Ammon's horn (tissue), 1 donor: Measurements from ENCODE around the gene FA2H.
A peak's percentile ranks its signal among the peaks of the same experiment; 100 is the strongest.
"Not testable (repeated sequence)": the region's sequence is repeated elsewhere in the genome, so short reads cannot be mapped to it uniquely, and the experiment has no call there.

Experiments used
- DNase-seq: peaks from one replicate; pipeline ENCODE4 v3.0.0-alpha.2; 2016; ENCODE audit warnings: low spot score

Gene FA2H

DNA sequence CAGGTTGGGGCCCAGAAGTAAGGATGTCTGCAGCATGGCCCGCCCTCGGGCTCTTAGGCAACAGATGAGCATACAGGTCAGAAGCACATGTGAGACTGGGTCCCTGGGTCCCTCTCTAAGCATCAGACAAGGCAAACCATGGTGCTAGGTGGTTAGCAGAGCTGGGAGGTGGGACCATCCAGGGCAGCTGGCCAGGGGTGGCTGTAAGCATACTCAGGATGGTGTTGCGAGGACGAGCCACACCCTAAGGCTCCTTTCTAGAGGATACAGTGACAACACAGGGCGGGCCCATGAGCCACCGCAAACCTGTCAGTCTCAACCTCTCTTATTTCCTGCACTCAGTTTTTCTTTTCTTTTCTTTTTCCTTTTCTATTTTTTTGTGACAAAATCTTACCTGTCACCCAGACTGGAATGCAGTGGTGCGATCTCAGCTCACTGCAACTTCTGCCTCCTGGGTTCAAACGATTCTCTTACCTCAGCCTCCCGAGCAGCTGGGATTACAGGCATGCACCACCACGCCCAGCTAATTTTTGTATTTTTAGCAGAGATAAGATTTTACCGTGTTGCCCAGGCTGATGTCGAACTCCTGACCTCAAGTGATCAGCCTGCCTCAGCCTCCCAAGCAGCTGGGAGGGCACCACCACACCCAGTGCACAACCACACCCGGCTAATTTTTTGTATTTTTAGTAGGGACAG, 3.6 kb downstream of the FA2H start:
- no peak for DNase-seq

DNA sequence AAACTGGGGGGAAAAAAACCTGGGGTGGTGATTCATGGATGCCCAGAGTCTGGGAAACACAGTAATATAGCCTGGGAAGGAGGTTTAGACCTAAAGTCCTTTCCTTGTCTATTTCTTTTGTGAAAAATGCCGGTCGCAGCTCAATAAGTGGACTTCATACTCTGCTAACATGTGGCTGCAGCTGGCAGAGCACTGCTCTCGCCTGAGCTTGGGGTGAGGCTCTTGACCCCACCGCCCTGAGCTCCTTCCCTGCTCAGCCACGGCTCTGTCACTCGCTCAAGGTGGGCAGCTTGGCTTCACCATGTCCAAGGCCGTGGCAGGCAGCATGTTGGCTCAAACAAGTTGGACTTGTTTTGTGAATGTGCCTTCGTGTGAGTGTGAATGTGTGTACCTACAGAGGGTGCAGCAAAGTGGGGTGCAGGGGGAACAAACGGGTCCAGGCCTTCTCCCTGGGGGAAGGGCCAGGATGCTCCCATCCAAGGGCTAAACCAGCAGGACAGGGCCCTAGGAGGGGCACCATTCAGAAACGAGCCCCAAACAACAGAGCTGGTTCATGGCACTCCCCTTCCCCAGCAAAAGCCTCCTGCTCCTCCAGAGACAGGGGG, 4.9 kb downstream of the FA2H start:
- no peak for DNase-seq

DNA sequence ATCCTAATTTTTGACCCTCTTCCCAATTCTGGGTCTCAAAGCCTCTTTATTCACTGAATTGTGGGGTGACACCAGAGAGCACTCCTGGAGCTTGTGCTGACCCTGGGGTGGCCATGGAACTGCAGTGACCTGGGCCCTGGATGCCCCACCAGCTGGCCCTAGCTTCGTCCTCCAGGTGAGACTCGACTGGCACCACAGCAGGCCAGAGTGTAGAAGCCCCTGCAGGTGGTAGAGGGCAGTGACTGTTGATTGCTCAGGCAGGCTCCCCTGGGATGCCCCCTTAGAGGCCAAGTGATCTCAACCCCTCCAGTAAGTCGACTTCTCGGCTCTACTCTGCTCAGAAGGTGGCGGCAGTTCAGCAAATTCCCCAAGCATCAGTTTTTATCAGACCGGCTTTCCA, 6.4 kb downstream of the FA2H start:
- no peak for DNase-seq

DNA sequence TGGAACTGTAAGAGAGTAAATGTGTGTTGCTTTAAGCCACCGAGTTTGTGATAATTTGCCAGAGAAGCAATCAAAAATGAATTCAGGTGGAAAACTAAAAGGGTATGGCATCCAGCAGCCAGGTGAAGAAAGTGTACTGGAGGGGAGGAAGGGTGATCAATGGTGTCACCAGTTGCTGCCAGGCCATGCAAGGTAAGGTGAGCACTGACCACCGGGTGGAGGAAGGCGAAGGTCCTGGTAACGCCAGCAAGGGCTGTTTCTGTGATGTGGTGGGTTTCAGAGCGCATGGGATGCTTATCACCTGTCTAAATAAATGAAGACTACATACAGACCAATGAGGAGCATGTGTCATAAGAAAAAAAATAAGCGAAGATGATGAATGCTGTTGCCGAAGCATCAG, 6.9 kb downstream of the FA2H start:
- no peak for DNase-seq

DNA sequence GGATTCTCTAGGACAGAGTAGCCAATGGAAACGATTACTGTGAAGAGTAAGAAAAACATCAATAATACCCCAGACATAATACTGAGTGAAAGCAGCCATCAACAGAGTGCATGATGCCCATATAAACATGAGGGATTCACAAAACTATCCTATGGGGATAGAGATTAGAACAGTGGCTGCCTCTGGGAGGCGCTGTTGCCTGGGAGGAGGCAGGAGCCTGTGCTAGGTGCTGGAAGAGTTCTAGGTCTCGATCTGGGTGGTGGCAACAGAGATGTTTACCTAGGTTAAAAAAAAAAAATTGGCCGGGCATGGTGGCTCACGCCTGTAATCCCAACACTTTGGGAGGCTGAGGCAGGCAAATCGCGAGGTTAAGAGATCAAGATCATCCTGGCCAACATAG, 7.9 kb downstream of the FA2H start:
- DNase-seq = no peak

DNA sequence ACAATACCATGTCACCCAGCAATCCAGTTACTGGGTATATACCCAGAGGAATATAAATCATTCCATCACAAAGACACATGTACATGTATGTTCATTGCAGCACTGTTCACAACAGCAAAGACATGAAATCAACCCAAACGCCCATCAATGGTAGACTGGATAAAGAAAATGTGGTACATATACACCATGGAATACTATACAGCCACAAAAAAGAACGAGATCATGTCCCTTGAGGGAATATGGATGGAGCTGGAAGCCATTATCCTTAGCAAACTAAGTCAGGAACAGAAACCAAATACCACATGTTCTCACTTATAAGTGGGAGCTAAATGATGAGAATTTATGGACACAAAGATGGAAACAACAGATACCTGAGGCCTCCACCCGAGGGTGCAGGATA, 10.4 kb downstream of the FA2H start:
- DNase-seq = not testable (repeated sequence)

DNA sequence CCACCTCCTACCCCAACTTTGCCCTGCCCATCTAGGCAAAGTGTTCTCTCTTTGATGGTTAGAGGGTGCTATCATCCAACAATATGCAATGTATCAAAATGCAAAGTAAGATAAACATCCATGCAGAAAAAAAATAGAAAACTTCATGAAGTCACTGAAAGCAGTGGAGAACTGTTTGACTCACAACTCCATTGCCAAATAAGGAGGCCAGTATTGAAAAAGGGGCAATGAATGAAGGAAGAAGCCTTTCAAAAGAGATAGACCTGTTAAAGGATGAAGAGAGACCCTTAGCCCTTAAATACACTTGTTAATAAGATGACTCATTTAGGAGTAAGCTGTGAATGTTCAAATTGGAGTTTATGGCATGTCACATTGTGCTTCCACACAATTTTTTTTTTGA, 13.0 kb downstream of the FA2H start:
- DNase-seq = no peak

DNA sequence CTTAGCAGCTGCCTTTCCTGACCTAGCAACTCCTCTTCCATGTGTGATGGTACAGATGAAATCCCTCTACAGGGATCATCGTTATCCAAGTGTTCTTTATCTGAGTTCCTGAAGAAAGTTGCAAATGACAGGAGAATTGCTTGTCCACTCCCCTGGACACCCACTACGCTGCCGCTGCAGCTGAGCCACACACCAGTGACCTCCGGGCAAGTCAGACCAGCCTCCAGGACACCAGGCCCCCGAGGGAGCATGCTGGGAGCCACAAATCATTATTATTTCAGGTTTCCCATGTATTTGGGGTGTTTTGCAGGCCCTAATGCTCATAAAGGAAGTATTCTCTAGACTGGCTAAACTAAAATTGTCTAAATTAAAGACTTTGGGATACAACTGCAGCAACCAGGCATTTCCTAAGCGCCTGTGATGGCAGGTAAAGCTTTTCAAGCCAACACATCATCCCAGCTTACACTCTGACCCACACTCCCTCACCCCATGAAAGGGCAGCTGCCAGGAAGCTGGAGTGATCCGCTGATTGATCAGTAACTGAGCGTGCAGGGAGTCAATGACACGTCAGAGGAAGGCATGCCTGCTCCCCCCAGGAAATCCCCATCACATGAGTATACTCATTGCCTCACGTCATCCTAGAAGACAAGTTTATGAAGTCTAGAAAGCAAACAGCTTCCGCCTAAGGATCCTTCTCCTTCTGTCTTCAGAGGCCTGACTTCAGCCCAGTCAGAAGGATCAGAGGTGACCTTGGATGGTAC, 14.4 kb downstream of the FA2H start:
- no peak for DNase-seq

DNA sequence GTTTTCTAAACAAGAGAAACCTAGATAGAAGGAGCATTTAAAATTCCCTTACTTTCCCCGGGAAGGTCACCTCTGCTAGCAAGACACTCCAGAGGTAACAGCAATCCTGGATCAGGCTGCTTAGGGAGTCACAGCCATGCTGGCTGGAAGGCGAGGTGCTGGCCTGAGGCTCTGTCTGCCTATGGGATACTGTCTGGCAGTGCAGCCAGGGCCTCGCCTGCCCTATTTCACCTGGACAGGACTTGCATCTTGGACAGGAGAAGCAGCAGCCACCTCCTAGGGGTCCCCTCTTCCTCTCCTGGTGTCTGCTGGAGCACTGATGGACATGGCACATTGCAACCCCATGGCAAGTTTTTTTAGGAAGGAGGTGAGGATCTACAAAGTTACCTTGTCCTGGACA, 15.1 kb downstream of the FA2H start:
- no peak for DNase-seq

DNA sequence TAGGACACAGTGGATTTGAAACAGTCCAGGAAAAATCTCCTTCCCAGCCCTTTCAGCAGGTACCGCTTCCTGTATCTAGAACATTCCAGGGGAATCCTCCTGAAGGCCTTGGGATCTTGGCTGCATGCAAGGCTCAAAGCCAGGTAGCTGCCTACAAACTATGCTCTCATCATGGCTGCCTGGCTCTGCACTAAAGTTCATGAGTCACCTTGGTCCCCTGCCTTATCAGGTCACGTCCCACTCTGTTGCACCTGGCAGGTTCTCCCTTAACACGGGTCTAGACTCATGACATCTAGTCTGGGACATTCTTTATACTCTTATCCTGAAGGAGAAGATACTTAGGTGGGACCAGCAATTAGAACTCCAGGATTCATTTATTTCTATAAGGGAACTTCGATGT, 15.8 kb downstream of the FA2H start:
- no peak for DNase-seq

DNA sequence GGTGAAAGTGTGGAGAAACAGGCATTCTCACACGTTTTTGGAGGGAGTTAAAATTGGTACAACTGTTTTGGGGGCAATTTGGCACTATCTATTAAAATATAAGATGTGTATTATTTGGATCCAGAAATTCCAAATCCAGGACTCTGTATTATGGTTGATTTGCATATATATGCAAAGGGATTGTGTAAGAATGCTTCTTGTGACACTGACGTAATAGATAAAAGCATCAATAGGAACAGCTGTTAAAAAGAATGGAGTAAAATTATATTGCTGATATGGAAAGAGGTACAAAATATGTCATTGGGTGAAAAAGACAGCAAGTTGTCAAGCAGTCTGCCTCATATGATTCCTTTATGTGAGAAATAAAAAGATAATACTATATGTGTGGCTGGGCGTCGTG, 17.3 kb downstream of the FA2H start:
- no peak for DNase-seq

DNA sequence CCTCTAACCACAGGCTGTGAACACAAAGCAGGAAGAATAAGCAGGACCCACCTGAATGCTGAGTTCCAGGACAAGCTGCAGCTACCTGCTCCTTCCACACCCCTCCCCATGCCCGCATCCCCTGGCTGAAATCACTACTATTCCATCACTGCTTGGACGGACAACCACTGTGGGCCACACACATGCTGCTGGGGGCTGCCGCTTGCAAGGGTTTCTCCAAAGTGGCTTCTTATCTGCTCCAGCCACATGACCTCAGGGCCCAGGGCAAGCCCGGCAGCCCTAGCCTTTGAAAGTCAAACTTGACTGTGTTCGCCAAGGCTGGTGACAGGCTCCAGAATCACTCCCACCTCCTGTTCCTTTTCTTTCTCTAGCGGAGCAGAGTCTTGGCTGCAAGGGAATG, 18.4 kb downstream of the FA2H start:
- no peak for DNase-seq

DNA sequence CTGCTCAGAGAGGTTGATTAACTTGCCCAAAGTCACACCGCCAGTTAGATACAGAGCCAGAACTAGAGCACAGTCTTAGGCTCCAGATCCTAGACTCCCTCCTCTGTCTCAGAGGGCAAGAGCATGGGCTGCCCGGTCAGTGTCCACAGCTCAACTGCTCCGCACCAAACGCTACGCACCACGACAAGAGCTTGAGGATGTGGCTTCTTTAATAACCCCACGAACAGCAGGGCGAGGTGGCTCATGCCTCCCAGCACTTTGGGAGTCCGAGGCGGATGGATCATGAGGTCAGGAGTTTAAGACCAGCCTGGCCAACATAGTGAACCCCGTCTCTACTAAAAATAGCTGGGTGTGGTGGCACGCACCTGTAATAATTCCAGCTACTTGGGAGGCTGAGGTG, 21.4 kb downstream of the FA2H start:
- no peak for DNase-seq

DNA sequence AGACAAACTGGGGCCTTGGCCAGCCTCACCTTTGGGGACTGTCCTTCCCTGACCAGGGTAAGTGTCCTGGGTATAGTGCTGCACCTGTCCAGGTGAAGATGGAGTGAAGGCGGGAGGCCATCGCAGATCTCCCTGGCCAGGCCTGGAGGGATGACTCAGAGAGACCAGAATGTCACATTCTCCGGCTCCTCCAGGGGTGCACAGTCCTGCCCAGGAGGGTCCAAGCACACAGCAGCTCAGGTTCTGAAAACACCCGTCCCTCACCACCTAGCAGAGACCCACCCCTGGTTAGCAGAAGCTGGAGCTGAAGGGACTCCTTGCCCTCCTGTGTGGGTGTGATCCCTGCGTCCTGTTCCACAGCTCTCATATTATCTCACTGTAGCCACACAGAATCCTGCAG, 21.9 kb downstream of the FA2H start:
- no peak for DNase-seq

DNA sequence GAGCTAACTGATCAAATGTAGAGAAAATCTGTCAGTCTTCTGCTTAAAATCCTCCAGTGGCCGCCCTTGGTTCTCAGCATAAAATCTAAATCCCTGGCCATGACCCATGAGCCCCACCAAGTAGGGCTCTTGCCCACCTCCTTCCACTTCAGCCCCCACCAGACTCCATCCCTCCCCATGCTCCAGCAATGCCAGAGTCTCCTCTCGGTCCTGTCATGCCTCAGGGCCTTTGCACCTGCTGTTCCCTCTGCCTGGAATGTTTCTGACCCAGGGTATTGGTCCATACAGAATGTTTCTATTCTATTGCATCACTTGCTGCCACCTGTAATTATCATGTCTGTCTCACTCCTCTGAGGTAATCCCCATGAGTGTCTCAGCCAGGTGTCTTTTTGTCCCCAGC, 22.4 kb downstream of the FA2H start:
- no peak for DNase-seq

DNA sequence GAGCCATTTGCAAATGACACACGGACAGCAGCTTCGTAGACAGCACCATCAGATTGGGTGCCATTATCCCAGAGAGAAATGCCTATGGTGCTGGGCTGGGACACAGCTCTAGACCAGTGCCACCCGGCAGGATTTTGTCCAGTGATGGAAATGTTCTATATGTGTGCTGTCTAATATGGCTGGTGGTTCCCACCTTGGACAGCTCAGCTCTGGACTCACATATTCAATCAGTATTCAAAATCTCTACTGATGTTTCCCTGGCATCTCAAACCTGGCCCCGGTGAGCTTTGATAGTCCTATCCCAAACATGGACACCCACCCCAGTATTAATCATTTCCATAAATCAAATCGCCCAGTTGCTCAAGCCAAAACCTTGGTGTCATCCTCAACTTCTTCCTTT, 23.0 kb downstream of the FA2H start:
- DNase-seq = no peak

DNA sequence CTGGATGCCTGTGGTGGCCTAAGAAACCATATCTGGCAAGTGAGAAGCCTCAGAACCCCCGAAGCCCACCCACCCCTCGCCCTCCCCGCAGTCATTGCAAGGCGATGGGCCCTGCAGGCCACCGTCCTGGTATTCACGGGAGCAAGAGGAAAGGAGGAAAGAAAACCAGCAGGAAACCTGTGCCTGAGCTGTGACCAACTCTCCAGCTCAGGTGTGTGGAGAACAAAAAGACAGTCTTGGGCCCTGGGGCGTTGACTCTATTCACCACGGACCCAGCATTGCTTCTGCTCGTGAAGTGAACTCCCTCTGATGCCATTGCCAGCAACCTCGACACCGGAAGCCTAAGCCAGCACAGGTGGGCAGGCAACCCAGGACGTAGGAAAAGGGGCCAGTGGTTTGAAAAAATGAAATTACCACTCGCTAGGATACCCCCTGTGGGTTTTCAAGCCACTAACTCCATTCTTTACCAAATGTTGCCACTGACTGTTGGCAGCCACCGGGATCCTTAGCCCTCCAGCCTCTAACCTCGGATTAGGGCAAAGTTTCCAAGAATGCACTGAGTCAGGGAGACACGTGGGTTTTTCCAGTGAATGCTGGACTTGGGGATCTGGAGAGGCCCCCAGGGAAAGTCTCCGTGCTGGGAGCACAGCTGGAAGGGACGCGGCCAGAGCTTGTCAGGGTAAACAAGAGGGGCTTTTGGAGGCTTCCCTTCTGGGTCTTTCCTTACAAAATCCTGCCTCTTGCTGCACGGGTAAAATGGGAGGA, 25.1 kb downstream of the FA2H start:
- DNase-seq = no peak

DNA sequence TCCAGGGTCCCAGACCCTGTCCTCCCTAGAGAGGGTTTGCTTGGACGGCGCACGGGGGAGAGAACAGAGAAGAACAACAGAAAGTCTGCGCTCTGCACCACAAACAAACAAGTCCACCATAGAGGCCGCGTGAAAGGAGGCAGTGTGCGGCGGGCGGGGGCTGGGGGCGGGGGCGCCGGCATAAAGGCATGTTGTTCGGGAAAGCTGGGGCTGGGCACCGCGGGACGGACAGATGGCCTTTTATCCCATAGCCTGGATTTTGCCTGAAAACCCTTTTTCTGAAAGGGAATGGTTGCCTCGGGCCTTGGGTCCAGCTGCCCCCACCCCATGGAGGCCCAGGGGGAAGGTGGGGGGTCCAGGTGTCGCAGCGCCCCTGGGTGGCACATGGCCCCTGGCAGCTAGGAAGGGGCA, 26.0 kb downstream of the FA2H start:
- DNase-seq = peak; percentile 82

DNA sequence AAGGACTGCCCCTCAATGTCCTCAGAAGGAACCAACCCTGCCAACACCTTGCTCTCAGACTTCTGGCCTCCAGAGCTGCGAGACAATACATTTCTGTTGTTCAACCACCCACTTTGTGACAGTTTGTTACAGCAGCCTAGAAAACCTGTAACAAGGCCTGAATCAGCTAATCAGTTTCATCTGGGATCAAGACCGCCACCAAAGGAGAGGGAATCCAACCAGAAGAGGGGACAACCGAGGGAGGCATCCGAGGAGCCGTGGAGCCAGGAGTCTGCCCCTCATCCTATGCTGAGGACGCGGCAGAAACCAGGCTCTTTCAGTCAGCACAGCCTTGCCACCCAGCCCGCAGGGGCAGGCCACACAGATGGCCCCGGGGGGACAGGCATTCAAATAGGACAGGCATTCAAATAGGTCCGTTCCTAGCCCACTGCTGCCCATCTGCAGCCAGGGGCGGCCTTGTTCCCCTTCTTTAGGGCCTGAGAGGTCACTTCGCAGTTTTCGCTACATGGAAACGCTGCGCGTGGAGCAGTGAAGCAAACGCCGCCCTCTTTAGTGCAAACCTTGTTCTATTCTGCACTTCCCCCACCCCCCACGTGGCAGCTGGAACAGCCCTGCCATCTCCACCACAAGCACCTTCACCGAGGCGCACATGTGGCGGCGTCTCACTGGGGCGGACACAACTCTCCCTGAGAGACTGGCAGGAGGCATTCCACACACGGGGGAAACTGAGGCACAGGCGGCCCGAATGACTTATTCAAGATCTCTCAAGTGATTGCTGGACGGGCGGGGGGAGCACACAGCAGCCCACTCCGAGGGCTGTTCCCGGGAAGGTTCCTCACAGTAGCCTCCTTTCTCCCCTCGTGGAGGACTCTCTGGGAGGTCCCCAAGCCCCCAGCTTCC, 26.7 kb downstream of the FA2H start:
- peak; percentile 77 for DNase-seq

DNA sequence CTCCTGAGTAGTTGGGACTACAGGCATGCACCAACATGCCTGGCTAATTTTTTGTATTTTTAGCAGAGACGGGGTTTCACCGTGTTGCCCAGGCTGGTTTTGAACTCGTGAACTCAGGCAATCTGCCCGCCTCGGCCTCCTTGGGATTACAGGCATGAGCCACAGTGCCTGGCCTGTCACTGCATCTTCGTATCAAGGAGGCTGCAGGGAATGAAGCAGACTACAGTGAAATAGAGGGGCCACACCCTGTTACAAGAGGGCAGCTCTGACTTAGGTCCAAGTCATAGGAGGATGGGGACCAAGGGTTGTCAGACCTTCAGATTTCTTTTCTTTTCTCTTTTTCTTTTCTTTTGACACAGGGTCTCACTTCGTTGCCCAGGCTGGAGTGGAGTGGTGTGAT, 28.7 kb downstream of the FA2H start:
- no peak for DNase-seq

DNA sequence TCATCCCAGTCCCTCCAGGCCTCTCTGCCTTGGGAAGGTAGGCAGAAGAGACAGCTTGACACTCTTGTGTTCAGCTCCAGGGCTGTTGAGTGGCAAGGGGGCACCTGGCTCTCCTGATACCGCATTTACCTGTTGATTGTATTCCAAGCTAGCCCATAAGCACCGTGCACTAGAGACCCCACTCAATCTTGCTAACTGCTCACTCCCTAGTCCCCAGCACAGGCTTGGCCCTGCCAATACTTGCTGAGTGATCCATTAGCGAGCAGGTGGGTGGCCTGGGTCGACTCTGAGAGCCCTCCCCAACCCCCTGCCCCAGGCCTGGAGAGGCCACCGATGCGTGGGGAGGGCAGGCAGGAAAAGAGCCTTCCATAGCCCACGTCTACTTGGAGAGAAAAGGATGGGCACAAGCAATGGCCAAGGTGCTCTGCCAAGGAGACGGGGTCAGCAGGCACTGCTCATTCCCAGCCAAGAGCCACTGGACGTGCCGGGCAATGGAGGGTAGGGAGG, 29.5 kb downstream of the FA2H start:
- DNase-seq = no peak

DNA sequence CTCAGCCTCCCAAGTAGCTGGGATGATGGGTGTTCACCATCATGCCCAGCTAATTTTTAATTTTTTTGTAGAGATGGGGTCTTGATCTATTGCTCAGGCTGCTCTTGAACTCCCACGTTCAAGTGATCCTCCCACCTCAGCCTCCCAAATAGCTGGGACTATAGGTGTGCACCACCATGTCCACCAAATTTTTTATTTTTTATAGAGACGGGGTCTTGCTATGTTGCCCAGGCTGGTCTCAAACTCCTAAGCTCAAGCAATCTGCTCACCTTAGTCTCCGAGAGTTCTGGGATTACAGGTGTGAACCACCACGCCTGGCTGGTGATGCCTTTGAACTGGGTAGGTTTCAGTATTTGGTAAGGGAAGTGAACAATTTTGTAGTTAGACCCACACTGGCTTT, 30.1 kb downstream of the FA2H start:
- no peak for DNase-seq
